Measurements from ENCODE around the gene TMEM145.

DNA sequence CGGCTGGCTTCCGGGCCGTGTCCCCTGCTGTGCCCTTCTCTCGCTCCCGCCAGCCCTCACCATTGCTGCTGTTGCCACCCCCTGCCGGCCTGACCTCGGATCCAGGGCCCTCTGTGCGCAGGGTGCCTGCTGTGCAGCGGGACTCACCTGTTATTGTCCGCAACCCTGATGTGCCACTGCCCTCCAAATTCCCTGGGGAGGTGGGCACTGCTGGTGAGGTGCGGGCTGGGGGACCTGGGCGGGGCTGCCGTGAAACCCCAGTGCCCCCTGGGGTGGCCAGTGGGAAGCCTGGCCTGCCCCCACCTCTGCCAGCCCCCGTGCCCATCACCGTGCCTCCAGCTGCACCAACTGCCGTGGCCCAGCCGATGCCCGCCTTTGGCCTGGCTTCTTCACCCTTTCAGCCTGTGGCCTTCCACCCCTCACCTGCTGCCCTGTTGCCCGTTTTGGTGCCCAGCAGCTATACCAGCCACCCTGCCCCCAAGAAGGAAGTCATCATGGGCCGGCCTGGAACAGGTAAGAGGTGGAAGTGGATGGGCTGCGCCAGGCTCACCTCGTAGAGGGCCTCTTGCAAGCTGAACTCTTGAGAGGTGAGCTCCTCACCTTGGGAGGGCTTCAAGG is 38.9 kb upstream of the TMEM145 start:
- TF ChIP-seq EZH2 (IDR thresholded peaks at IDR 0.05; ENCODE audit: borderline replicate concordance, low read depth, low read length): no peak
- no peak for TF ChIP-seq POLR2A (conservative IDR thresholded peaks at IDR 0.05)
- TF ChIP-seq BACH1 (tag; IDR thresholded peaks at IDR 0.05): no peak
- TF ChIP-seq BCOR (IDR thresholded peaks at IDR 0.05): no peak
- no peak for TF ChIP-seq HDAC1 (IDR thresholded peaks at IDR 0.05)
- TF ChIP-seq GMEB1 (CRISPR knock-in tag; IDR thresholded peaks at IDR 0.05): no peak
- TF ChIP-seq, protein P1, sequence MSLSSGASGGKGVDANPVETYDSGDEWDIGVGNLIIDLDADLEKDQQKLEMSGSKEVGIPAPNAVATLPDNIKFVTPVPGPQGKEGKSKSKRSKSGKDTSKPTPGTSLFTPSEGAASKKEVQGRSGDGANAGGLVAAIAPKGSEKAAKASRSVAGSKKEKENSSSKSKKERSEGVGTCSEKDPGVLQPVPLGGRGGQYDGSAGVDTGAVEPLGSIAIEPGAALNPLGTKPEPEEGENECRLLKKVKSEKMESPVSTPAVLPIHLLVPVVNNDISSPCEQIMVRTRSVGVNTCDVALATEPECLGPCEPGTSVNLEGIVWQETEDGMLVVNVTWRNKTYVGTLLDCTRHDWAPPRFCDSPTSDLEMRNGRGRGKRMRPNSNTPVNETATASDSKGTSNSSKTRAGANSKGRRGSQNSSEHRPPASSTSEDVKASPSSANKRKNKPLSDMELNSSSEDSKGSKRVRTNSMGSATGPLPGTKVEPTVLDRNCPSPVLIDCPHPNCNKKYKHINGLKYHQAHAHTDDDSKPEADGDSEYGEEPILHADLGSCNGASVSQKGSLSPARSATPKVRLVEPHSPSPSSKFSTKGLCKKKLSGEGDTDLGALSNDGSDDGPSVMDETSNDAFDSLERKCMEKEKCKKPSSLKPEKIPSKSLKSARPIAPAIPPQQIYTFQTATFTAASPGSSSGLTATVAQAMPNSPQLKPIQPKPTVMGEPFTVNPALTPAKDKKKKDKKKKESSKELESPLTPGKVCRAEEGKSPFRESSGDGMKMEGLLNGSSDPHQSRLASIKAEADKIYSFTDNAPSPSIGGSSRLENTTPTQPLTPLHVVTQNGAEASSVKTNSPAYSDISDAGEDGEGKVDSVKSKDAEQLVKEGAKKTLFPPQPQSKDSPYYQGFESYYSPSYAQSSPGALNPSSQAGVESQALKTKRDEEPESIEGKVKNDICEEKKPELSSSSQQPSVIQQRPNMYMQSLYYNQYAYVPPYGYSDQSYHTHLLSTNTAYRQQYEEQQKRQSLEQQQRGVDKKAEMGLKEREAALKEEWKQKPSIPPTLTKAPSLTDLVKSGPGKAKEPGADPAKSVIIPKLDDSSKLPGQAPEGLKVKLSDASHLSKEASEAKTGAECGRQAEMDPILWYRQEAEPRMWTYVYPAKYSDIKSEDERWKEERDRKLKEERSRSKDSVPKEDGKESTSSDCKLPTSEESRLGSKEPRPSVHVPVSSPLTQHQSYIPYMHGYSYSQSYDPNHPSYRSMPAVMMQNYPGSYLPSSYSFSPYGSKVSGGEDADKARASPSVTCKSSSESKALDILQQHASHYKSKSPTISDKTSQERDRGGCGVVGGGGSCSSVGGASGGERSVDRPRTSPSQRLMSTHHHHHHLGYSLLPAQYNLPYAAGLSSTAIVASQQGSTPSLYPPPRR (CRISPR knock-in tag; IDR thresholded peaks at IDR 0.05; ENCODE audit: borderline replicate concordance): no peak
- TF ChIP-seq TAF7 (tag; IDR thresholded peaks at IDR 0.05): no peak
- TF ChIP-seq ZNF431 (CRISPR knock-in tag; IDR thresholded peaks at IDR 0.05): no peak
- TF ChIP-seq BHLHE40 (IDR thresholded peaks at IDR 0.05; ENCODE audit: low read length): no peak
- TF ChIP-seq FOXM1 (IDR thresholded peaks at IDR 0.05; ENCODE audit: low read depth): no peak
- no peak for TF ChIP-seq FOXM1 (CRISPR knock-in tag; IDR thresholded peaks at IDR 0.05; ENCODE audit: low read depth)
- no peak for TF ChIP-seq MAFK (IDR thresholded peaks at IDR 0.05; ENCODE audit: low read length)

Data from K562 (cell line).